ACC112 (cell line): ENCODE results near the gene PALLD.

ENCODE experiments used
- H2AFZ ChIP-seq: fragments of 200-600 bp; sonication (generic); one replicate; pipeline ENCODE4 v1.6.0; 2017; ENCODE audit warnings: antibody characterized with exemption, low read length; ENCODE audit not compliant: unreplicated experiment
- H3K27ac ChIP-seq: fragments of 200-600 bp; sonication (generic); 2 replicates; pipeline ENCODE4 v1.5.1; 2014; ENCODE audit warnings: low read depth, mild to moderate bottlenecking, antibody characterized with exemption, low read length, moderate library complexity
- H3K27me3 ChIP-seq: fragments of 200-600 bp; sonication (generic); 2 replicates; pipeline ENCODE4 v1.6.1; 2014; ENCODE audit warnings: mild to moderate bottlenecking, antibody characterized with exemption, low read length, moderate library complexity, mixed read lengths; ENCODE audit not compliant: insufficient read depth
- H3K36me3 ChIP-seq: fragments of 200-600 bp; sonication (generic); 2 replicates; pipeline ENCODE4 v1.6.1; 2016; ENCODE audit warnings: mild to moderate bottlenecking, antibody characterized with exemption, low read length, moderate library complexity, mixed read lengths; ENCODE audit not compliant: insufficient read depth
- H3K4me1 ChIP-seq: fragments of 200-600 bp; sonication (generic); one replicate; pipeline ENCODE4 v1.6.1; 2016; ENCODE audit warnings: low read length, mixed read lengths; ENCODE audit not compliant: insufficient read depth, unreplicated experiment, control insufficient read depth
- H3K4me3 ChIP-seq: fragments of 200-600 bp; sonication (generic); 2 replicates; pipeline ENCODE4 v1.5.1; 2014; ENCODE audit warnings: mild to moderate bottlenecking, low read depth, low read length
- H3K79me2 ChIP-seq: fragments of 200-600 bp; sonication (generic); one replicate; pipeline ENCODE4 v1.6.0; 2016; ENCODE audit warnings: low read length; ENCODE audit not compliant: control insufficient read depth, unreplicated experiment, insufficient read depth

The PALLD gene

DNA sequence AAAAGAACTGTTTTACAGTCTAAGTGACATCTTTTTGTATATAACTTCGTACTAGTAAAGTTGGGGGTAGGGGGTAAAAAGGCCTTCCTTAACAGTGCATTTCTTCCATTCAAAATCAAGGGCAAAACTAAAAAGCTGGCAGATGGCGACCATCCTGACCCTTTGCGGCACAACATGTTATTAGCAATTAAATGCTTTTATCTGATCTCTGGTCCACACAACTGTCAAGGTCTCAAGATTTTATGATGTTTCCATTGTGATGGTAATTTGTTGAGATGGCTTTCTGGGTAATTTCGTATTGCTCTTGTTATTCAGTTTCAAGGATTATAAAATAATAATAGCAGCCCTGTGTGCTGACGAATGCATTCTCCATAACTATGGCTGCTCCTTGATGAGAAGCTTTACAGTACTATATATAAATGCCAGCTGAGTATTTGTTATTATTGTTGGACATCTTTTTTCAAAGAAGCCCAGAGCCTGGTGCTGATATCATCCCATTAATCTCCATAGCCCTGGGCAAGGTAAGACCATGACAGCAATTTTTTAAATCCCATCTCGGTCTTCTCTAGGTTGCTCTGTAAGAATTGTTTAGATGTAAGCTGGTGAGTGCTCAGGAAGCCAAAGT lies 423.7 kb downstream of the PALLD start:
- Histone ChIP-seq H3K27me3 (no peaks in the 10 kb centered on the region), H2AFZ (no peak overlapping the region), H3K4me1 (no peaks in the 10 kb centered on the region), H3K79me2 (no peaks in the 10 kb centered on the region), H3K36me3 (peaks cover 17% of the 10 kb centered on the region), H3K4me3 (no peak overlapping the region), H3K27ac (no peak overlapping the region)

DNA sequence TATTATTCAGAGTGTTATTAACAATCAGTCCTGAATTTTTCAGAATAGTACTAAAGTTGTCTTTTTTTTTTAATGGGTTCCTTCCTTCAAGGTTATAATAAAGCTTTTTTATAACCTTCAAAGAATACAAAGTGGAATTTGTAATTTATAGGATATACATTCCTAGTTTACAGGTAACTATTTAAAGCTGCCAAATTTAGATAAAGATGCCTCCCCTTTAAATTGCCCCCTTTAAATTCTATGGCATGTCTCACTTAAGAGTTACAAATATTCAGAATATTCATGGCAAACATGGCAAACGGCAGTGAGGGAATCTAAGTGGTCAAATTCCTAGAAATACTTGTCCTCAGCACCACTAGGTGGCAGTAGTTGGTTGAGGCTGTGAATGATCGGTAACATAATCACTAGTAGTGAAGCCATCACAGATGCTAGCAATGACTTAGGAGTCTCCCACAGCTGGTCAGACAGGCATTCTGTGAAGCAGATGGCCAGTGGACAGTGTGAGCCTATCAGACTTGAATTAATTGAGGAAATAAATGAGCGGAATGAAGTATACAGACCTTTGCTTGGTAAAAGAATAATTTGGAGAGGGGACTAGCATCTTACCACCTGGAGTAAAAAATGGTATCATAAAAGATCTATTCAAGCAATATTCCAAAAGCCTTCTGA lies 426.8 kb downstream of the PALLD start:
- Histone ChIP-seq H3K36me3 (peaks cover 33% of the 10 kb centered on the region), H3K4me1 (no peaks in the 10 kb centered on the region), H2AFZ (no peak overlapping the region), H3K4me3 (no peak overlapping the region), H3K27me3 (no peaks in the 10 kb centered on the region), H3K79me2 (no peaks in the 10 kb centered on the region), H3K27ac (no peak overlapping the region)

DNA sequence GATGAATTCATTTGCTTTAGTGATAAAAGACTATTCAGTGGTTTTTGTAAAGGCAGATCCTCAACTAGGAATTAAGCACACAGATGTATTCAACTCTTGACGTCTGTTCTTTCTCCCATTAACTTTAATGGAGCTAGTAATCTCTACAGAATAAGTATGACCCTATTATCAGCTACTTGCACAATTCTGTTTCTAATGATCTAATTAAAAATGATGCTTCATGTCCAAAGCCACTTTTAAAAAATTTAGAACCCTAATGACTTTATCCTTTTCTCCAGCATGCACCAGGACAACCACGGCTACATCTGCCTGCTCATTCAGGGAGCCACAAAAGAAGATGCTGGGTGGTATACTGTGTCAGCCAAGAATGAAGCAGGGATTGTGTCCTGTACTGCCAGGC lies 427.8 kb downstream of the PALLD start:
- Histone ChIP-seq H3K4me3 (no peak overlapping the region), H3K27me3 (no peaks in the 10 kb centered on the region), H3K4me1 (no peaks in the 10 kb centered on the region), H3K27ac (no peak overlapping the region), H3K79me2 (no peaks in the 10 kb centered on the region), H3K36me3 (peaks cover 43% of the 10 kb centered on the region), H2AFZ (no peak overlapping the region)

DNA sequence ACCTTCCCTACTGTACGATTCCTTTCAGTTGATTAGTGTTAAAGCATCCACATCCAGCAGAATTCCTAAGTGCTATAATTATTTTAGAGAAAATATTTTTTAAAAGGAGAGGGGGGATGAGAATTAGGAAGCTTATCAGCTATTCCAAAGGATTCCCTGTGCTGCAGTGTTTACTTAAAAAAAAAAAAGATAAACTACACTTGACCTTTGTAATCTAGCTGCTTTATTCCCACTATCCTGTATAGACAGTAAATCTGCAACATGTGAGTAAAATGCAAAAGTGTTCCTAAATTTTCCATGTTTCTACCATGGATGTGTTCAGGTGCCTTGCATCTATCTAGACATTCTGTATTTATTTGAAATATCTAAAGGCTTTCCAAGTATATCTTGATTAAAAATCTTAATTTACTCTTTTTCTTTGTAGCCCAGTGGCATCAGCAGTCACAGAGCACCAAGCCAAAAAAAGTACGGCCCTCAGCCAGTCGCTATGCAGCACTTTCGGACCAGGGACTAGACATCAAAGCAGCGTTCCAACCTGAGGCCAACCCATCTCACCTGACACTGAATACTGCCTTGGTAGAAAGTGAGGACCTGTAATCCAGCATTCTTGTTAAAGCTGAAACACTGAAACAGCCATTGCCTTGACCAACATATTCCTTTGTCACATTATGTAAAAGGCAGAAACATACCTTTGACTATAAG lies 429.1 kb downstream of the PALLD start:
- Histone ChIP-seq H3K27me3 (no peaks in the 10 kb centered on the region), H3K79me2 (no peaks in the 10 kb centered on the region), H2AFZ (no peak overlapping the region), H3K4me1 (no peaks in the 10 kb centered on the region), H3K4me3 (no peak overlapping the region), H3K27ac (no peak overlapping the region), H3K36me3 (peaks cover 53% of the 10 kb centered on the region)

- Histone ChIP-seq H3K4me3 (no peak overlapping the region), H3K4me1 (no peaks in the 10 kb centered on the region), H3K27ac (no peak overlapping the region), H3K36me3 (peaks cover 67% of the 10 kb centered on the region), H2AFZ (no peak overlapping the region), H3K27me3 (no peaks in the 10 kb centered on the region), H3K79me2 (no peaks in the 10 kb centered on the region)
Observed at GRCh38 chr4:168928346-168928745, 431.5 kb downstream of the PALLD start.

GRCh38 chr4:168928875-168929274 lies 432.0 kb downstream of the PALLD start:
- Histone ChIP-seq H3K27me3 (no peaks in the 10 kb centered on the region), H3K4me1 (no peaks in the 10 kb centered on the region), H3K4me3 (no peak overlapping the region), H3K36me3 (peaks cover 67% of the 10 kb centered on the region), H3K27ac (no peak overlapping the region), H2AFZ (no peak overlapping the region), H3K79me2 (no peaks in the 10 kb centered on the region)

GRCh38 chr4:168930413-168931196 lies 433.8 kb downstream of the PALLD start:
- Histone ChIP-seq H3K36me3 (peaks cover 54% of the 10 kb centered on the region), H3K4me1 (no peaks in the 10 kb centered on the region), H3K27ac (no peak overlapping the region)

GRCh38 chr4:168931215-168931650 lies 434.4 kb downstream of the PALLD start:
- H3K4me3 ChIP-seq, result no peak overlapping the region
- H2AFZ ChIP-seq, result no peak overlapping the region
- peaks cover 51% of the 10 kb centered on the region for H3K36me3 ChIP-seq

More at GRCh38 chr4:168930413-168931196, 433.8 kb downstream of the PALLD start:
- Histone ChIP-seq H3K27me3 (no peaks in the 10 kb centered on the region), H3K4me3 (no peak overlapping the region), H3K79me2 (no peaks in the 10 kb centered on the region), H2AFZ (no peak overlapping the region)

GRCh38 chr4:168932138-168932537 lies 435.3 kb downstream of the PALLD start:
- Histone ChIP-seq H2AFZ (no peak overlapping the region), H3K4me3 (no peak overlapping the region), H3K27me3 (no peaks in the 10 kb centered on the region), H3K27ac (no peak overlapping the region), H3K36me3 (peaks cover 45% of the 10 kb centered on the region), H3K4me1 (no peaks in the 10 kb centered on the region), H3K79me2 (no peaks in the 10 kb centered on the region)

More at GRCh38 chr4:168931215-168931650, 434.4 kb downstream of the PALLD start:
- Histone ChIP-seq H3K79me2 (no peaks in the 10 kb centered on the region), H3K27ac (no peak overlapping the region), H3K27me3 (no peaks in the 10 kb centered on the region), H3K4me1 (no peaks in the 10 kb centered on the region)

GRCh38 chr4:168933423-168933822 lies 436.6 kb downstream of the PALLD start:
- Histone ChIP-seq H3K4me3 (no peak overlapping the region), H3K36me3 (peaks cover 36% of the 10 kb centered on the region), H3K27ac (no peak overlapping the region), H2AFZ (no peak overlapping the region), H3K79me2 (no peaks in the 10 kb centered on the region), H3K4me1 (no peaks in the 10 kb centered on the region), H3K27me3 (no peaks in the 10 kb centered on the region)
